K562 (cell line): Measurements from ENCODE around the gene RMI1. TPM values are rescaled to one million over a fixed set of nuclear protein-coding genes. Genes with fewer than 3 reads are reported as not detected.

Source experiments
- HINFP ChIP-seq: fragments of 450-650 bp; conservative IDR thresholded peaks from 2 replicates; pipeline ENCODE4 v1.6.1; 2016; ENCODE audit warnings: missing genetic modification characterization, low read depth, mild to moderate bottlenecking, control low read depth, missing compliant biosample characterization
- HMGN3 ChIP-seq: IDR thresholded peaks from 2 replicates; pipeline ENCODE4 v1.6.1; 2011; ENCODE audit warnings: borderline replicate concordance, low read depth, mild to moderate bottlenecking, mixed read lengths, low read length; ENCODE audit not compliant: insufficient read length; ENCODE audit errors: extremely low read depth
- HNRNPUL1 ChIP-seq: fragments of 200-400 bp; formaldehyde crosslinking; IDR thresholded peaks from 2 replicates; pipeline ENCODE4 v1.6.1; 2017; ENCODE audit warnings: low read length
- MCM2 ChIP-seq: fragments of 450-650 bp; IDR thresholded peaks from 2 replicates; pipeline ENCODE4 v1.6.1; 2017; ENCODE audit warnings: low read depth, mild to moderate bottlenecking
- MGA ChIP-seq: fragments of 450-650 bp; IDR thresholded peaks from 2 replicates; pipeline ENCODE4 v1.6.1; 2016; ENCODE audit warnings: mild to moderate bottlenecking, moderate library complexity
- PREB ChIP-seq: sonication (generic); formaldehyde crosslinking; IDR thresholded peaks from 2 replicates; pipeline ENCODE4 v1.8.1; 2023; ENCODE audit warnings: mild to moderate bottlenecking, missing genetic modification reagents
- RNF2 ChIP-seq: sonication (generic); IDR thresholded peaks from 2 replicates; pipeline ENCODE4 v1.6.1; 2016
- SIN3B ChIP-seq: fragments of 450-650 bp; IDR thresholded peaks from 2 replicates; pipeline ENCODE4 v1.6.1; 2017; ENCODE audit warnings: low read depth, mild to moderate bottlenecking, moderate library complexity
- ZMIZ1 ChIP-seq, 2 experiments: fragments of 150-350 bp in 1 of 2; IDR thresholded peaks; 2 replicates each; pipeline ENCODE4 v1.6.1; 2012 to 2016; ENCODE audit warnings: low read depth in 2 of 2, low read length in 2 of 2, mild to moderate bottlenecking in 1 of 2, moderate library complexity in 1 of 2
- polyA plus RNA-seq, 8 experiments: library from polyadenylated mRNA; depleted of rRNA in 4 of 8; stranded (reverse) in 5 of 8; unstranded in 3 of 8; fragments of >200 nt; fragmentation: Nextera tagmentation in 2 of 8; fragmentation: Illumina TruSeq in 1 of 8; extraction: Ambion mirVana in 2 of 8; extraction: Trizol in 1 of 8; gene quantifications; 2 replicates each; pipeline versions ENCODE4 v1.2.1 to v1.2.3, GENCODE V29; 2011 to 2014; ENCODE audit warnings: inconsistent platforms in 1 of 8, missing spikeins in 1 of 8
- total RNA-seq, 7 experiments: library from RNA; depleted of rRNA in 6 of 7; stranded (reverse); fragments of >200 nt in 6 of 7; fragmentation: Illumina TruSeq in 2 of 7; extraction: Trizol in 2 of 7; gene quantifications; 2 replicates each; pipeline versions ENCODE4 v1.2.1 to v1.2.3, GENCODE V29; 2011 to 2021; ENCODE audit warnings: low replicate concordance in 1 of 7

Gene RMI1
- total and polyA plus RNA-seq, 9 of the 15 experiments (the other 6 are each of a cell fraction or from before 2014, with no cell fraction given), result 3.0 to 17.4 (median 10.6) TPM

- TF ChIP-seq ZMIZ1 (IDR thresholded peaks at IDR 0.05; ENCODE audit: low read depth in 2 of 2, low read length in 2 of 2) (no peak), HINFP (no peak), SIN3B (no peak), RNF2 (no peak), MCM2 (no peak), PREB (CRISPR knock-in tag) (no peak), HMGN3 (no peak), MGA (peak; percentile 38; the same call in 1 of the 2 replicates), HNRNPUL1 (no peak)
Observed at GRCh38 chr9:83956086-83956435, 24.5 kb upstream of the RMI1 start (continued).
